Keratinocyte (primary cell): ENCODE results near the gene ATP8A1. TPM values are rescaled to one million over a fixed set of nuclear protein-coding genes. Genes with fewer than 3 reads are reported as not detected.

ENCODE experiments used
- DNase-seq: peaks from one replicate; pipeline ENCODE4 v3.0.0-alpha.2; 2011; ENCODE audit warnings: low read depth, missing footprints, low spot score
- FAIRE-seq: peaks from 2 replicates; lab custom pipeline; 2011; peaks lifted over from hg19 to GRCh38; lab: Jason Lieb, UNC
- H2AFZ ChIP-seq: 2 replicates; pipeline ENCODE4 v1.6.0; 2012; ENCODE audit warnings: low read length, control low read depth, inconsistent platforms; ENCODE audit not compliant: control insufficient read depth
- H3K27ac ChIP-seq: 2 replicates; pipeline ENCODE4 v1.5.1; 2011; ENCODE audit warnings: low read length; ENCODE audit not compliant: control insufficient read depth, insufficient read depth
- H3K27me3 ChIP-seq: 3 replicates; pipeline ENCODE4 v1.6.0; 2011; ENCODE audit warnings: low read length; ENCODE audit not compliant: control insufficient read depth, insufficient read depth; ENCODE audit errors: extremely low read depth
- H3K36me3 ChIP-seq, 2 experiments: 2 replicates in 1 of 2; 3 replicates in 1 of 2; pipeline ENCODE4 v1.5.1; 2011; ENCODE audit warnings: low read length in 2 of 2, mild to moderate bottlenecking in 1 of 2; ENCODE audit not compliant: control insufficient read depth in 2 of 2, insufficient read depth in 2 of 2; ENCODE audit errors: extremely low read depth in 1 of 2
- H3K4me1 ChIP-seq: 3 replicates; pipeline ENCODE4 v1.5.1; 2011; ENCODE audit warnings: low read length; ENCODE audit not compliant: control insufficient read depth, insufficient read depth; ENCODE audit errors: extremely low read depth
- H3K4me2 ChIP-seq: 3 replicates; pipeline ENCODE4 v1.6.0; 2011; ENCODE audit warnings: low read depth, low read length; ENCODE audit not compliant: control insufficient read depth, insufficient read depth; ENCODE audit errors: extremely low read depth
- H3K4me3 ChIP-seq, 3 experiments: fragments of 200-600 bp in 1 of 3; sonication (generic) in 1 of 3; 2 replicates in 2 of 3; 3 replicates in 1 of 3; pipeline ENCODE4 v1.5.1; 2011 to 2016; ENCODE audit warnings: low read length in 3 of 3, mild to moderate bottlenecking in 3 of 3, control low read depth in 2 of 3, inconsistent platforms in 1 of 3, low read depth in 1 of 3, mixed read lengths in 1 of 3, mixed run types in 1 of 3, moderate library complexity in 1 of 3; ENCODE audit not compliant: control insufficient read depth in 2 of 3, insufficient read depth in 2 of 3; ENCODE audit errors: extremely low read depth in 1 of 3
- H3K79me2 ChIP-seq: 2 replicates; pipeline ENCODE4 v1.6.0; 2012; ENCODE audit warnings: low read length; ENCODE audit not compliant: control insufficient read depth, insufficient read depth
- H3K9ac ChIP-seq: 3 replicates; pipeline ENCODE4 v1.6.0; 2011; ENCODE audit warnings: low read length; ENCODE audit not compliant: control insufficient read depth, insufficient read depth; ENCODE audit errors: extremely low read depth
- H3K9me1 ChIP-seq: 3 replicates; pipeline ENCODE4 v1.6.0; 2011; ENCODE audit warnings: low read length; ENCODE audit not compliant: control insufficient read depth, insufficient read depth; ENCODE audit errors: extremely low read depth
- H3K9me3 ChIP-seq: 2 replicates; pipeline ENCODE4 v1.5.1; 2012; ENCODE audit warnings: low read depth, low read length; ENCODE audit not compliant: control insufficient read depth
- H4K20me1 ChIP-seq: 3 replicates; pipeline ENCODE4 v1.6.0; 2011; ENCODE audit warnings: low read length; ENCODE audit not compliant: control insufficient read depth, insufficient read depth; ENCODE audit errors: extremely low read depth
- EZH2 ChIP-seq: IDR thresholded peaks from one replicate; pipeline ENCODE4 v1.6.1; 2012; ENCODE audit warnings: inconsistent platforms, mild to moderate bottlenecking, low read length, moderate library complexity
- dilution Hi-C: fragments of 300-500 bp; cut with MboI; formaldehyde crosslinking; loops from one replicate; pipeline ENCODE4 v1.7.0; 2020; ENCODE audit warnings: low sequenced_read_pairs; ENCODE audit not compliant: extremely low pct_ligation_motif_present
- polyA plus RNA-seq, 5 experiments: library from polyadenylated mRNA; depleted of rRNA in 3 of 5; stranded (reverse) in 3 of 5; stranded (forward) in 1 of 5; unstranded in 1 of 5; fragments of >200 nt; gene quantifications; 1 replicate in 1 of 5; 2 replicates in 3 of 5; 3 replicates in 1 of 5; pipeline versions ENCODE4 v1.2.1 to v1.2.3, GENCODE V29; 2011 to 2012; ENCODE audit warnings: missing spikeins in 2 of 5, low read depth in 1 of 5, low replicate concordance in 1 of 5
- TF ChIP-seq, protein P1 (sequence below), 3 experiments: IDR thresholded peaks in 1 of 3; conservative IDR thresholded peaks in 1 of 3; optimal IDR thresholded peaks in 1 of 3; 2 replicates in 2 of 3; 3 replicates in 1 of 3; pipeline versions ENCODE3 to v1.5.1; 2011; ENCODE audit warnings: low read length in 3 of 3, mild to moderate bottlenecking in 3 of 3, moderate library complexity in 2 of 3, control low read depth in 1 of 3, inconsistent platforms in 1 of 3; ENCODE audit not compliant: insufficient read depth in 2 of 3; ENCODE audit errors: extremely low read depth in 1 of 3

ATP8A1 gene
- polyA plus RNA-seq, 1 donor (not counting 4 experiments of a cell fraction or from before 2014, with no cell fraction given) = 0.20 TPM

DNA sequence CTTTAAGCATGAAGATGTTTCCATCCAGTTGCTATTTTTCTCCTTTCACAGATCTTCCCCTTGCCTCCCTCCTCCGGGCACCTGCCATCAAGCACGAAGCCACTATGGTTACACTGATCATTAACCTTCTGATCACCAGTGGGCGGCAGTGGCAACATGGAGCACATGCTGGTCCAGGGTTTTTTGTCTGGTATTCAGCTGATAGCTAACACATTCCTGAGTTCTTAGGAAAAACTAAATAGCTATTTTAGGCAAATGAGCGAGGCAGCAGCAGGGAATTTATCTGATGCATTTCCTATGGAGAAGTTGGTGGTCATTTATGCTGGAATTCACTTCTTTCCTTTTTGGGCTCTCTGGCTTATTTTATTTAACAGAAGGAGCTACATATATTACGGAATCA, 236.8 kb downstream of the ATP8A1 start:
- Histone ChIP-seq H3K9me3 (no peaks in the 10 kb centered on the region), H3K27me3 (no peaks in the 10 kb centered on the region), H3K4me3 (no peak overlapping the region), H3K9ac (no peak overlapping the region), H3K4me1 (no peaks in the 10 kb centered on the region), H2AFZ (no peak overlapping the region), H3K27ac (no peak overlapping the region), H3K9me1 (no peaks in the 10 kb centered on the region), H4K20me1 (no peaks in the 10 kb centered on the region), H3K36me3 (no peaks in the 10 kb centered on the region), H3K4me2 (no peak overlapping the region), H3K79me2 (no peaks in the 10 kb centered on the region)
- FAIRE-seq = no peak
- no peak for DNase-seq
- no peak for TF ChIP-seq EZH2
- TF ChIP-seq, protein P1, sequence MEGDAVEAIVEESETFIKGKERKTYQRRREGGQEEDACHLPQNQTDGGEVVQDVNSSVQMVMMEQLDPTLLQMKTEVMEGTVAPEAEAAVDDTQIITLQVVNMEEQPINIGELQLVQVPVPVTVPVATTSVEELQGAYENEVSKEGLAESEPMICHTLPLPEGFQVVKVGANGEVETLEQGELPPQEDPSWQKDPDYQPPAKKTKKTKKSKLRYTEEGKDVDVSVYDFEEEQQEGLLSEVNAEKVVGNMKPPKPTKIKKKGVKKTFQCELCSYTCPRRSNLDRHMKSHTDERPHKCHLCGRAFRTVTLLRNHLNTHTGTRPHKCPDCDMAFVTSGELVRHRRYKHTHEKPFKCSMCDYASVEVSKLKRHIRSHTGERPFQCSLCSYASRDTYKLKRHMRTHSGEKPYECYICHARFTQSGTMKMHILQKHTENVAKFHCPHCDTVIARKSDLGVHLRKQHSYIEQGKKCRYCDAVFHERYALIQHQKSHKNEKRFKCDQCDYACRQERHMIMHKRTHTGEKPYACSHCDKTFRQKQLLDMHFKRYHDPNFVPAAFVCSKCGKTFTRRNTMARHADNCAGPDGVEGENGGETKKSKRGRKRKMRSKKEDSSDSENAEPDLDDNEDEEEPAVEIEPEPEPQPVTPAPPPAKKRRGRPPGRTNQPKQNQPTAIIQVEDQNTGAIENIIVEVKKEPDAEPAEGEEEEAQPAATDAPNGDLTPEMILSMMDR (optimal IDR thresholded peaks at IDR 0.05 in 1 of 3, IDR thresholded peaks at IDR 0.05 in 1 of 3, conservative IDR thresholded peaks at IDR 0.05 in 1 of 3; ENCODE audit: extremely low read depth in 1 of 3, insufficient read depth in 2 of 3, low read length in 3 of 3) = no peak
- dilution Hi-C loops = no loop called here

DNA sequence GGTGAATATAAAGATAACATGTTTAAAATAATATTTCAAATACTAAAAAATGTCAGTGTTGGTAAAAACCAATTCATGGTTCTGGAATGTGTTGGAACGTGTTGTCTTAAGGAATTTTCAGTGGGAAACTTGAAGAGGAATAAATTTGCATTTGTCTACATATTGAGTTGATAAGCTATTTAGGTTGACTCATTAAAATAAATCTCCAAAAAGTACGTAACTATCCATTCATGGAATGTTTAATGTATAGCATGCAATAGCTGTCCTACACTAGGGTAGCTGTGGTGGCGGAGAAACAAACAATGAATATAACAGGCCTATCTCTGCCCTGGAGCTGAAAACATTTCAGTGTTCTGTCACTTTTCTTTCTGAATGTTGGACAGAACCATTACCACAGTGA, 239.4 kb downstream of the ATP8A1 start:
- no peaks in the 10 kb centered on the region for H4K20me1 ChIP-seq
- H3K9ac ChIP-seq = no peak overlapping the region
- dilution Hi-C loops = no loop called here
- no peak overlapping the region for H2AFZ ChIP-seq
- H3K27me3 ChIP-seq = no peaks in the 10 kb centered on the region
- H3K36me3 ChIP-seq = no peaks in the 10 kb centered on the region
- no peak overlapping the region for H3K4me2 ChIP-seq
- FAIRE-seq (no peak), DNase-seq (no peak)
- H3K9me3 ChIP-seq = no peaks in the 10 kb centered on the region
- no peaks in the 10 kb centered on the region for H3K79me2 ChIP-seq
- H3K4me3 ChIP-seq = no peak overlapping the region
- peaks cover 2% of the 10 kb centered on the region for H3K4me1 ChIP-seq
- H3K27ac ChIP-seq = no peak overlapping the region
- H3K9me1 ChIP-seq = no peaks in the 10 kb centered on the region
- TF ChIP-seq, protein P1 (optimal IDR thresholded peaks at IDR 0.05 in 1 of 3, IDR thresholded peaks at IDR 0.05 in 1 of 3, conservative IDR thresholded peaks at IDR 0.05 in 1 of 3; ENCODE audit: extremely low read depth in 1 of 3, insufficient read depth in 2 of 3, low read length in 3 of 3) = no peak
- TF ChIP-seq EZH2 = no peak
